Measurements from ENCODE around the gene B9D2. TPM values are rescaled to one million over a fixed set of nuclear protein-coding genes. Genes with fewer than 3 reads are reported as not detected.
A peak's percentile ranks its signal among the peaks of the same experiment; 100 is the strongest.

B9D2 gene
- total RNA-seq, 1 donor from 2014 or later, result 14.2 TPM

GRCh38 chr19:41332000-41332399 is 31.9 kb downstream of the B9D2 start:
- ChIA-PET CTCF (no interaction called here), POLR2A (no interaction called here)
- no peaks in the 10 kb centered on the region for H3K9me3 Mint-ChIP-seq
- DNase-seq, result no peak
- peaks cover 59% of the 10 kb centered on the region for H3K36me3 Mint-ChIP-seq (ENCODE audit: low read depth)
- no peak overlapping the region for H3K4me3 Mint-ChIP-seq
- no peak for TF ChIP-seq CTCF (IDR thresholded peaks at IDR 0.05)
- H3K27ac Mint-ChIP-seq, result peak overlapping the region; percentile 15
- no peak for ATAC-seq (ENCODE audit: low read depth)
- intact Hi-C loops (cut with micrococcal nuclease), result no loop called here
- no peaks in the 10 kb centered on the region for H3K27me3 Mint-ChIP-seq
- H3K4me1 Mint-ChIP-seq, result peaks cover 55% of the 10 kb centered on the region

GRCh38 chr19:41330946-41331678 is 32.8 kb downstream of the B9D2 start:
- H3K27me3 Mint-ChIP-seq, result no peaks in the 10 kb centered on the region
- no peak overlapping the region for H3K4me3 Mint-ChIP-seq
- peaks cover 61% of the 10 kb centered on the region for H3K4me1 Mint-ChIP-seq
- intact Hi-C loops (cut with micrococcal nuclease), result no loop called here
- no peak for ATAC-seq (ENCODE audit: low read depth)
- H3K9me3 Mint-ChIP-seq, result no peaks in the 10 kb centered on the region
- CTCF ChIA-PET, result no interaction called here
- POLR2A ChIA-PET, result interaction anchor here (0.6 kb wide), 1 partner anchor 20 kb away, joined by 3 read pairs; no protein-coding TSS in a partner anchor
- no peak for TF ChIP-seq CTCF (IDR thresholded peaks at IDR 0.05)
- no peak overlapping the region for H3K27ac Mint-ChIP-seq
- H3K36me3 Mint-ChIP-seq (ENCODE audit: low read depth), result peaks cover 56% of the 10 kb centered on the region
- DNase-seq, result no peak

- TF ChIP-seq CTCF (IDR thresholded peaks at IDR 0.05), result no peak
- Mint-ChIP-seq H3K9me3 (no peaks in the 10 kb centered on the region), H3K4me1 (peaks cover 61% of the 10 kb centered on the region), H3K36me3 (ENCODE audit: low read depth) (peaks cover 54% of the 10 kb centered on the region), H3K27ac (no peak overlapping the region), H3K27me3 (no peaks in the 10 kb centered on the region), H3K4me3 (no peak overlapping the region)
- intact Hi-C loops (cut with micrococcal nuclease), result no loop called here
- ATAC-seq (ENCODE audit: low read depth) (no peak), DNase-seq (no peak)
- ChIA-PET CTCF (no interaction called here), POLR2A (no interaction called here)
Measured at GRCh38 chr19:41330481-41330880, 33.5 kb downstream of the B9D2 start.

GRCh38 chr19:41328842-41329225 is 35.1 kb downstream of the B9D2 start:
- peak overlapping the region; percentile 77 for H3K4me3 Mint-ChIP-seq
- ChIA-PET CTCF (interaction anchor here (0.6 to 1.2 kb wide), 2 partner anchors 11 to 27 kb away, joined by 3 read pairs; no protein-coding TSS in a partner anchor), POLR2A (interaction anchor here (0.5 to 6.2 kb wide), 9 partner anchors 9 to 576 kb away, joined by 3 to 119 read pairs (median 8); partner anchors contain the start of genes B9D2, HNRNPUL1 and TGFB1)
- no peaks in the 10 kb centered on the region for H3K9me3 Mint-ChIP-seq
- ATAC-seq (ENCODE audit: low read depth) (no peak), DNase-seq (no peak)
- H3K4me1 Mint-ChIP-seq, result peaks cover 65% of the 10 kb centered on the region
- no peaks in the 10 kb centered on the region for H3K27me3 Mint-ChIP-seq
- peaks cover 47% of the 10 kb centered on the region for H3K36me3 Mint-ChIP-seq (ENCODE audit: low read depth)
- H3K27ac Mint-ChIP-seq, result peak overlapping the region; percentile 91
- intact Hi-C loops (cut with micrococcal nuclease), result no loop called here
- no peak for TF ChIP-seq CTCF (IDR thresholded peaks at IDR 0.05)

GRCh38 chr19:41328157-41328841 is 35.6 kb downstream of the B9D2 start:
- ChIA-PET CTCF (interaction anchor here (0.6 to 2.2 kb wide), 4 partner anchors 12 to 27 kb away, joined by 3 to 18 read pairs (median 4); partner anchors contain the start of gene TGFB1), POLR2A (interaction anchor here (0.5 to 6.2 kb wide), 12 partner anchors 11 to 551 kb away, joined by 3 to 119 read pairs (median 6); partner anchors contain the start of genes B9D2, CCDC97, HNRNPUL1 and TGFB1)
- H3K27me3 Mint-ChIP-seq, result no peaks in the 10 kb centered on the region
- ATAC-seq (ENCODE audit: low read depth) (peak; percentile 4), DNase-seq (no peak)
- intact Hi-C loops (cut with micrococcal nuclease), result no loop called here
- H3K9me3 Mint-ChIP-seq, result no peaks in the 10 kb centered on the region
- H3K4me1 Mint-ChIP-seq, result peaks cover 66% of the 10 kb centered on the region
- H3K27ac Mint-ChIP-seq, result peak overlapping the region; percentile 91
- H3K4me3 Mint-ChIP-seq, result peak overlapping the region; percentile 77
- no peak for TF ChIP-seq CTCF (IDR thresholded peaks at IDR 0.05)
- peaks cover 45% of the 10 kb centered on the region for H3K36me3 Mint-ChIP-seq (ENCODE audit: low read depth)

All from activated B cell treated with CpG ODN at 0.5 μM for 24 hours (primary cell).